Breast epithelium (tissue), 3 donors: ENCODE results near the gene ZAR1L.

ENCODE experiments used
- POLR2A ChIP-seq: fragments of 450-650 bp; IDR thresholded peaks from one replicate; pipeline ENCODE4 v1.6.1; 2016; ENCODE audit warnings: antibody characterized with exemption, mild to moderate bottlenecking, moderate library complexity
- TF ChIP-seq, protein P1 (sequence below), 3 donors: fragments of 450-650 bp; IDR thresholded peaks; one replicate each; pipeline ENCODE4 v1.5.1; 2016 to 2017; ENCODE audit warnings: antibody characterized with exemption in 3 of 3, mild to moderate bottlenecking in 3 of 3, moderate library complexity in 3 of 3

DNA sequence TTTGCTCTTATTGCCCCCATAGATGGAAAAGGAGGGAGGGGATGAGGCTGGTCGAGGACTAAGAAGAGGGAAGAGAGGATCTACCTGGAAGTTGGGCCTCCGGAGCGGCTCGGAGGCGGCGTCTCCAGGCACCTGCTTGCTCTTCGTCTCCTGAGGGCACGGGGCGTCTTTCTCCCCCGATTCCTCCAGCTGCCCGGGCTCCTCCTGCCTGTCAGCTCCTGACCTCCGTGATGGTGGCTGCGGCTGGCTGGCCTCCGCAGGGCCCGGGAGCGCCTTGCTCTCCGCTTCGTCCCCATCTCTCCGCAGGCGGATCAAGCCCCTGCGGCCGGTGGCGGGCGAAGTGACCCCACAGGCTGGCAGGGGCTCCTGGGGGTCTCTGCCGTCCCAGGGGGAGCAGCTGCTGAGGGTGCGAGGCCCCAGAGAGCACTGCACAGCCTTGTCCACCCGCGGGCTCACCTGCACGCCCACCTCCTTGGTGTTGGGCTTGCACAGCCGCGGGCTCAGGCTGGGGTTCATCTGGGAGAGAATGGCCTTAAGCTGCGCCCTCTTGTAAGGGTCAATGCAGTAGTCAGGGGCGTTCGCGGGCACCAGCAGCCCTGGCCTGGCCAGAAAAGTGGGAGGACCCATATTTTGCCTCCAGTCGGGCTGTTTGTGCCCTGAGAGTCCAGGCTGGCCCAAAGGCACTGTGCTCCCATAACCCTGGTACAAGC, 3.8 kb downstream of the ZAR1L start:
- TF ChIP-seq, protein P1, sequence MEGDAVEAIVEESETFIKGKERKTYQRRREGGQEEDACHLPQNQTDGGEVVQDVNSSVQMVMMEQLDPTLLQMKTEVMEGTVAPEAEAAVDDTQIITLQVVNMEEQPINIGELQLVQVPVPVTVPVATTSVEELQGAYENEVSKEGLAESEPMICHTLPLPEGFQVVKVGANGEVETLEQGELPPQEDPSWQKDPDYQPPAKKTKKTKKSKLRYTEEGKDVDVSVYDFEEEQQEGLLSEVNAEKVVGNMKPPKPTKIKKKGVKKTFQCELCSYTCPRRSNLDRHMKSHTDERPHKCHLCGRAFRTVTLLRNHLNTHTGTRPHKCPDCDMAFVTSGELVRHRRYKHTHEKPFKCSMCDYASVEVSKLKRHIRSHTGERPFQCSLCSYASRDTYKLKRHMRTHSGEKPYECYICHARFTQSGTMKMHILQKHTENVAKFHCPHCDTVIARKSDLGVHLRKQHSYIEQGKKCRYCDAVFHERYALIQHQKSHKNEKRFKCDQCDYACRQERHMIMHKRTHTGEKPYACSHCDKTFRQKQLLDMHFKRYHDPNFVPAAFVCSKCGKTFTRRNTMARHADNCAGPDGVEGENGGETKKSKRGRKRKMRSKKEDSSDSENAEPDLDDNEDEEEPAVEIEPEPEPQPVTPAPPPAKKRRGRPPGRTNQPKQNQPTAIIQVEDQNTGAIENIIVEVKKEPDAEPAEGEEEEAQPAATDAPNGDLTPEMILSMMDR (IDR thresholded peaks at IDR 0.05), result no peak
- TF ChIP-seq POLR2A, result no peak
